Measurements from ENCODE around the gene FAM241B.

FAM241B gene

GRCh38 chr10:69636626-69637605 is 6.9 kb downstream of the FAM241B start:
- no peak for TF ChIP-seq POLR2AphosphoS5 (IDR thresholded peaks at IDR 0.05; ENCODE audit: low read depth, low read length)
- TF ChIP-seq SIN3A (IDR thresholded peaks at IDR 0.05; ENCODE audit: borderline replicate concordance, insufficient read depth, low read length) = no peak
- no peak for TF ChIP-seq FOXP2 (optimal IDR thresholded peaks at IDR 0.05; ENCODE audit: borderline replicate concordance, extremely low read depth, extremely low read length, insufficient read depth)
- no peak for TF ChIP-seq TAF1 (IDR thresholded peaks at IDR 0.05; ENCODE audit: borderline replicate concordance, insufficient read depth, low read length)
- TF ChIP-seq REST (IDR thresholded peaks at IDR 0.05; ENCODE audit: insufficient read depth in 1 of 2, low read depth in 2 of 2, low read length in 2 of 2) = no peak

GRCh38 chr10:69638642-69639041 is 8.6 kb downstream of the FAM241B start:
- TF ChIP-seq POLR2AphosphoS5 (IDR thresholded peaks at IDR 0.05; ENCODE audit: low read depth, low read length) = no peak

- TF ChIP-seq REST (IDR thresholded peaks at IDR 0.05; ENCODE audit: insufficient read depth in 1 of 2, low read depth in 2 of 2, low read length in 2 of 2) (no peak), POLR2AphosphoS5 (IDR thresholded peaks at IDR 0.05; ENCODE audit: low read depth, low read length) (no peak), FOXP2 (optimal IDR thresholded peaks at IDR 0.05; ENCODE audit: borderline replicate concordance, extremely low read depth, extremely low read length, insufficient read depth) (no peak), SIN3A (IDR thresholded peaks at IDR 0.05; ENCODE audit: borderline replicate concordance, insufficient read depth, low read length) (no peak), TAF1 (IDR thresholded peaks at IDR 0.05; ENCODE audit: borderline replicate concordance, insufficient read depth, low read length) (no peak)
These were observed 9.5 kb downstream of the FAM241B start for GRCh38 chr10:69639291-69640195.

- TF ChIP-seq POLR2AphosphoS5 (IDR thresholded peaks at IDR 0.05; ENCODE audit: low read depth, low read length) (no peak), SIN3A (IDR thresholded peaks at IDR 0.05; ENCODE audit: borderline replicate concordance, insufficient read depth, low read length) (no peak), TAF1 (IDR thresholded peaks at IDR 0.05; ENCODE audit: borderline replicate concordance, insufficient read depth, low read length) (no peak), REST (IDR thresholded peaks at IDR 0.05; ENCODE audit: insufficient read depth in 1 of 2, low read depth in 2 of 2, low read length in 2 of 2) (no peak), FOXP2 (optimal IDR thresholded peaks at IDR 0.05; ENCODE audit: borderline replicate concordance, extremely low read depth, extremely low read length, insufficient read depth) (no peak)
These were observed 10.3 kb downstream of the FAM241B start for GRCh38 chr10:69640196-69640980.
